ENCODE measurements around the gene BLCAP. TPM values are rescaled to one million over a fixed set of nuclear protein-coding genes. Genes with fewer than 3 reads are reported as not detected.
"Not testable (repeated sequence)": the region's sequence is repeated elsewhere in the genome, so short reads cannot be mapped to it uniquely, and the experiment has no call there.

BLCAP gene
- total RNA-seq, 2 donors from 2014 or later = 28.4 to 42.0 TPM

GRCh38 chr20:37545516-37545915 is 17.8 kb upstream of the BLCAP start:
- no peaks in the 10 kb centered on the region for H3K36me3 ChIP-seq
- DNase-seq (ENCODE audit: low spot score) = no peak
- no peaks in the 10 kb centered on the region for H3K4me1 ChIP-seq (ENCODE audit: control insufficient read depth in 1 of 2, low read depth in 2 of 2)
- no peaks in the 10 kb centered on the region for H3K9me3 ChIP-seq
- H3K27me3 ChIP-seq (replicated peaks; ENCODE audit: insufficient read depth) = no peaks in the 10 kb centered on the region
- no peak for TF ChIP-seq CTCF (IDR thresholded peaks at IDR 0.05)
- no peak overlapping the region for H3K4me3 ChIP-seq
- ATAC-seq (ENCODE audit: insufficient number of reproducible peaks, low FRiP score, low read depth) = no peak
- no peak overlapping the region for H3K27ac ChIP-seq

- ATAC-seq (ENCODE audit: insufficient number of reproducible peaks, low FRiP score, low read depth) (no peak), DNase-seq (ENCODE audit: low spot score) (no peak)
- Histone ChIP-seq H3K27ac (no peak overlapping the region), H3K4me1 (ENCODE audit: control insufficient read depth in 1 of 2, low read depth in 2 of 2) (no peaks in the 10 kb centered on the region), H3K36me3 (no peaks in the 10 kb centered on the region), H3K27me3 (replicated peaks; ENCODE audit: insufficient read depth) (no peaks in the 10 kb centered on the region), H3K4me3 (no peak overlapping the region), H3K9me3 (no peaks in the 10 kb centered on the region)
- TF ChIP-seq CTCF (IDR thresholded peaks at IDR 0.05) = no peak
These were observed 16.7 kb upstream of the BLCAP start for GRCh38 chr20:37544386-37544785.

- no peaks in the 10 kb centered on the region for H3K27me3 ChIP-seq (replicated peaks; ENCODE audit: insufficient read depth)
- no peaks in the 10 kb centered on the region for H3K36me3 ChIP-seq
- TF ChIP-seq CTCF (IDR thresholded peaks at IDR 0.05) = no peak
- no peak overlapping the region for H3K4me3 ChIP-seq
- no peaks in the 10 kb centered on the region for H3K9me3 ChIP-seq
- DNase-seq (ENCODE audit: low spot score) (no peak), ATAC-seq (ENCODE audit: insufficient number of reproducible peaks, low FRiP score, low read depth) (no peak)
- no peak overlapping the region for H3K27ac ChIP-seq
- H3K4me1 ChIP-seq (ENCODE audit: control insufficient read depth in 1 of 2, low read depth in 2 of 2) = no peaks in the 10 kb centered on the region
These were observed 16.2 kb upstream of the BLCAP start for GRCh38 chr20:37543828-37544227.

- H3K4me3 ChIP-seq = no peak overlapping the region
- no peaks in the 10 kb centered on the region for H3K9me3 ChIP-seq
- no peaks in the 10 kb centered on the region for H3K36me3 ChIP-seq
- ATAC-seq (ENCODE audit: insufficient number of reproducible peaks, low FRiP score, low read depth) (no peak), DNase-seq (ENCODE audit: low spot score) (no peak)
- no peak for TF ChIP-seq CTCF (IDR thresholded peaks at IDR 0.05)
- H3K4me1 ChIP-seq (ENCODE audit: control insufficient read depth in 1 of 2, low read depth in 2 of 2) = no peaks in the 10 kb centered on the region
- no peaks in the 10 kb centered on the region for H3K27me3 ChIP-seq (replicated peaks; ENCODE audit: insufficient read depth)
- H3K27ac ChIP-seq = no peak overlapping the region
These were observed 14.6 kb upstream of the BLCAP start for GRCh38 chr20:37542281-37542680.

GRCh38 chr20:37541326-37541725 is 13.7 kb upstream of the BLCAP start:
- no peaks in the 10 kb centered on the region for H3K27me3 ChIP-seq (replicated peaks; ENCODE audit: insufficient read depth)
- no peaks in the 10 kb centered on the region for H3K4me1 ChIP-seq (ENCODE audit: control insufficient read depth in 1 of 2, low read depth in 2 of 2)
- H3K27ac ChIP-seq = no peak overlapping the region
- no peaks in the 10 kb centered on the region for H3K36me3 ChIP-seq
- DNase-seq (ENCODE audit: low spot score) (no peak), ATAC-seq (ENCODE audit: insufficient number of reproducible peaks, low FRiP score, low read depth) (no peak)
- no peak for TF ChIP-seq CTCF (IDR thresholded peaks at IDR 0.05)
- H3K4me3 ChIP-seq = no peak overlapping the region
- H3K9me3 ChIP-seq = no peaks in the 10 kb centered on the region

GRCh38 chr20:37540838-37541237 is 13.2 kb upstream of the BLCAP start:
- not testable (repeated sequence) for H3K36me3 ChIP-seq; DNase-seq (ENCODE audit: low spot score); H3K4me3 ChIP-seq; ATAC-seq (ENCODE audit: insufficient number of reproducible peaks, low FRiP score, low read depth); H3K27ac ChIP-seq; H3K9me3 ChIP-seq; H3K27me3 ChIP-seq (replicated peaks; ENCODE audit: insufficient read depth); H3K4me1 ChIP-seq (ENCODE audit: control insufficient read depth in 1 of 2, low read depth in 2 of 2)
